Keratinocyte (primary cell): ENCODE results near the gene HOXA7. TPM values are rescaled to one million over a fixed set of nuclear protein-coding genes. Genes with fewer than 3 reads are reported as not detected.

Experiments
- DNase-seq: peaks from one replicate; pipeline ENCODE4 v3.0.0-alpha.2; 2011; ENCODE audit warnings: low read depth, missing footprints, low spot score
- FAIRE-seq: peaks from 2 replicates; lab custom pipeline; 2011; peaks lifted over from hg19 to GRCh38; lab: Jason Lieb, UNC
- H2AFZ ChIP-seq: 2 replicates; pipeline ENCODE4 v1.6.0; 2012; ENCODE audit warnings: low read length, control low read depth, inconsistent platforms; ENCODE audit not compliant: control insufficient read depth
- H3K27ac ChIP-seq: 2 replicates; pipeline ENCODE4 v1.5.1; 2011; ENCODE audit warnings: low read length; ENCODE audit not compliant: control insufficient read depth, insufficient read depth
- H3K27me3 ChIP-seq: 3 replicates; pipeline ENCODE4 v1.6.0; 2011; ENCODE audit warnings: low read length; ENCODE audit not compliant: control insufficient read depth, insufficient read depth; ENCODE audit errors: extremely low read depth
- H3K36me3 ChIP-seq, 2 experiments: 2 replicates in 1 of 2; 3 replicates in 1 of 2; pipeline ENCODE4 v1.5.1; 2011; ENCODE audit warnings: low read length in 2 of 2, mild to moderate bottlenecking in 1 of 2; ENCODE audit not compliant: control insufficient read depth in 2 of 2, insufficient read depth in 2 of 2; ENCODE audit errors: extremely low read depth in 1 of 2
- H3K4me1 ChIP-seq: 3 replicates; pipeline ENCODE4 v1.5.1; 2011; ENCODE audit warnings: low read length; ENCODE audit not compliant: control insufficient read depth, insufficient read depth; ENCODE audit errors: extremely low read depth
- H3K4me2 ChIP-seq: 3 replicates; pipeline ENCODE4 v1.6.0; 2011; ENCODE audit warnings: low read depth, low read length; ENCODE audit not compliant: control insufficient read depth, insufficient read depth; ENCODE audit errors: extremely low read depth
- H3K4me3 ChIP-seq, 3 experiments: fragments of 200-600 bp in 1 of 3; sonication (generic) in 1 of 3; 2 replicates in 2 of 3; 3 replicates in 1 of 3; pipeline ENCODE4 v1.5.1; 2011 to 2016; ENCODE audit warnings: low read length in 3 of 3, mild to moderate bottlenecking in 3 of 3, control low read depth in 2 of 3, inconsistent platforms in 1 of 3, low read depth in 1 of 3, mixed read lengths in 1 of 3, mixed run types in 1 of 3, moderate library complexity in 1 of 3; ENCODE audit not compliant: control insufficient read depth in 2 of 3, insufficient read depth in 2 of 3; ENCODE audit errors: extremely low read depth in 1 of 3
- H3K79me2 ChIP-seq: 2 replicates; pipeline ENCODE4 v1.6.0; 2012; ENCODE audit warnings: low read length; ENCODE audit not compliant: control insufficient read depth, insufficient read depth
- H3K9ac ChIP-seq: 3 replicates; pipeline ENCODE4 v1.6.0; 2011; ENCODE audit warnings: low read length; ENCODE audit not compliant: control insufficient read depth, insufficient read depth; ENCODE audit errors: extremely low read depth
- H3K9me1 ChIP-seq: 3 replicates; pipeline ENCODE4 v1.6.0; 2011; ENCODE audit warnings: low read length; ENCODE audit not compliant: control insufficient read depth, insufficient read depth; ENCODE audit errors: extremely low read depth
- H3K9me3 ChIP-seq: 2 replicates; pipeline ENCODE4 v1.5.1; 2012; ENCODE audit warnings: low read depth, low read length; ENCODE audit not compliant: control insufficient read depth
- H4K20me1 ChIP-seq: 3 replicates; pipeline ENCODE4 v1.6.0; 2011; ENCODE audit warnings: low read length; ENCODE audit not compliant: control insufficient read depth, insufficient read depth; ENCODE audit errors: extremely low read depth
- CTCF ChIP-seq, 3 experiments: IDR thresholded peaks in 1 of 3; conservative IDR thresholded peaks in 1 of 3; optimal IDR thresholded peaks in 1 of 3; 2 replicates in 2 of 3; 3 replicates in 1 of 3; pipeline versions ENCODE3 to v1.5.1; 2011; ENCODE audit warnings: low read length in 3 of 3, mild to moderate bottlenecking in 3 of 3, moderate library complexity in 2 of 3, control low read depth in 1 of 3, inconsistent platforms in 1 of 3; ENCODE audit not compliant: insufficient read depth in 2 of 3; ENCODE audit errors: extremely low read depth in 1 of 3
- EZH2 ChIP-seq: IDR thresholded peaks from one replicate; pipeline ENCODE4 v1.6.1; 2012; ENCODE audit warnings: inconsistent platforms, mild to moderate bottlenecking, low read length, moderate library complexity
- dilution Hi-C: fragments of 300-500 bp; cut with MboI; formaldehyde crosslinking; loops from one replicate; pipeline ENCODE4 v1.7.0; 2020; ENCODE audit warnings: low sequenced_read_pairs; ENCODE audit not compliant: extremely low pct_ligation_motif_present
- polyA plus RNA-seq, 5 experiments: library from polyadenylated mRNA; depleted of rRNA in 3 of 5; stranded (reverse) in 3 of 5; stranded (forward) in 1 of 5; unstranded in 1 of 5; fragments of >200 nt; gene quantifications; 1 replicate in 1 of 5; 2 replicates in 3 of 5; 3 replicates in 1 of 5; pipeline versions ENCODE4 v1.2.1 to v1.2.3, GENCODE V29; 2011 to 2012; ENCODE audit warnings: missing spikeins in 2 of 5, low read depth in 1 of 5, low replicate concordance in 1 of 5

Gene HOXA7
- polyA plus RNA-seq, 1 donor (not counting 4 experiments of a cell fraction or from before 2014, with no cell fraction given): 8.1 TPM

- H3K27me3 ChIP-seq: peaks cover 86% of the 10 kb centered on the region
- no peaks in the 10 kb centered on the region for H3K9me1 ChIP-seq
- peak overlapping the region; percentile 82 for H3K4me2 ChIP-seq
- peak overlapping the region in 2 of 3 experiments; percentile 35 to 57 for H3K4me3 ChIP-seq
- H3K9ac ChIP-seq: no peak overlapping the region
- no peaks in the 10 kb centered on the region for H3K79me2 ChIP-seq
- dilution Hi-C loops: loop anchor here (25.0 kb wide), 1 partner anchor 386 kb away; no protein-coding TSS in a partner anchor
- no peaks in the 10 kb centered on the region for H3K36me3 ChIP-seq
- H3K4me1 ChIP-seq: peaks cover 7% of the 10 kb centered on the region
- no peak overlapping the region for H3K27ac ChIP-seq
- TF ChIP-seq CTCF (optimal IDR thresholded peaks at IDR 0.05 in 1 of 3, IDR thresholded peaks at IDR 0.05 in 1 of 3, conservative IDR thresholded peaks at IDR 0.05 in 1 of 3; ENCODE audit: extremely low read depth in 1 of 3, insufficient read depth in 2 of 3, low read length in 3 of 3): no peak
- peak; percentile 95 for TF ChIP-seq EZH2
- H2AFZ ChIP-seq: peak overlapping the region; percentile 15
- no peaks in the 10 kb centered on the region for H3K9me3 ChIP-seq
- DNase-seq (no peak), FAIRE-seq (no peak)
- H4K20me1 ChIP-seq: peaks cover 5% of the 10 kb centered on the region
Measured at GRCh38 chr7:27200761-27201579, 44.5 kb upstream of the HOXA7 start.

DNA sequence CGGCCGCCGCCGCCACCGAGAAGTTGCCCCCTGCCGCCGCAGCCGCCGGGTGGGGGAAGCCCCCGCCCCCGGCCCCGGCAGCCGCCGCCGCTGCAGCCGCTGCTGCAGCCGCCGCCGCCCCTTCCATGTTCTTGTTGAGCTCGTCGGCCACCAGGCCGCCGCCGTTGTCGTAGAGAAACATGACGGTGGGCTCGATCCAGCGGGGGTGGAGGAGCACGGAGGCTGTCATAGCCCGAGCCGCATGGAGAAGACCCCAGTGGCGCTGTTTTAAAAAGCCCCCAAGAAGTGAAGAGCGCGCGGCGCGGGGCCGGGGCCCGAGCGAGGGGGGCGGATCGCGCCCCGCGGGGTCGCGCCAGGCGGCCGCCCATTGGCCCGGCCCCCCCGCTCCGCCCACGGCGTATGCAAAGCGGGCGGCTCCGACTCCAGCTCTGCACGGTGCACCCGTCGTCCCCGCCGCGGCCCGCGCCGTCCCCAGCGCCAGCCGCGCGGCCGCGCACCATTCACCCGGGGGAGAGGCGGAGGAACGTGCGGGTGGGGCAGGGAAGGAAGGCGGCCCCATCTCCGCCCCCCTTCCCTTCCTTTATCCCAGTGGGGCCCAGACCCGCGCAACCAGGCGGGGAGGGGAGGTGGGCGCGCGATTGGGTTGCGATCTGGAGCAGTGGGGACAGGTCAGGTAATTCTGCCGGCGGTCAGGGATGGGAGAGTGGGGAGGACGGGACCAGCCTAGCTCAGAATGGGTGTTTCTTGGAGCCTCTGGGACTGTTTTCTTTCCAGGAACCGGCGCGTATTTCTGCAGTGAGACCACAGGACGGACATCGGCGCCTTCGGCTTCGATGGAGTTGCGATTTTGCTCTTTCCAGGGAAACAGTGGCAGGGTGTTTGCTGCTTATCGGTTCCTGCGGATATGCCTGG is 43.6 kb upstream of the HOXA7 start, which contains the start of gene HOXA13:
TSS of gene HOXA13 (minus strand) at position 243 of the 912 bp plus-strand sequence. CDS start at position 229, 14 bp downstream.
- Histone ChIP-seq H4K20me1 (no peaks in the 10 kb centered on the region), H3K4me3 (peak within 1 kb of the TSS; percentile 9 to 57 (median 52)), H3K36me3 (no peaks in the 10 kb centered on the region), H3K9ac (no peak within 1 kb of the TSS), H3K4me1 (peaks cover 7% of the 10 kb centered on the region), H3K79me2 (no peaks in the 10 kb centered on the region), H3K9me3 (no peaks in the 10 kb centered on the region), H3K9me1 (no peaks in the 10 kb centered on the region), H3K27me3 (peaks cover 85% of the 10 kb centered on the region), H3K27ac (no peak within 1 kb of the TSS), H2AFZ (peak within 1 kb of the TSS; percentile 15), H3K4me2 (peak within 1 kb of the TSS; percentile 82)
- DNase-seq (no peak), FAIRE-seq (no peak)
- peak; percentile 80 for TF ChIP-seq EZH2
- no peak for TF ChIP-seq CTCF (optimal IDR thresholded peaks at IDR 0.05 in 1 of 3, IDR thresholded peaks at IDR 0.05 in 1 of 3, conservative IDR thresholded peaks at IDR 0.05 in 1 of 3; ENCODE audit: extremely low read depth in 1 of 3, insufficient read depth in 2 of 3, low read length in 3 of 3)
- dilution Hi-C loops: loop anchor here (25.0 kb wide), 1 partner anchor 387 kb away; no protein-coding TSS in a partner anchor
